GM12878 (cell line): ENCODE data around the gene HLX.

Source experiments
- EP300 ChIP-seq, 2 experiments: fragments of 150-350 bp in 1 of 2; IDR thresholded peaks; 2 replicates each; pipeline ENCODE4 v1.6.1; 2011 to 2012; ENCODE audit warnings: low read depth in 2 of 2, low read length in 2 of 2, borderline replicate concordance in 1 of 2, improper control_type of control experiment in 1 of 2, inconsistent platforms in 1 of 2; ENCODE audit not compliant: control insufficient read depth in 1 of 2
- ESRRA ChIP-seq: IDR thresholded peaks from 2 replicates; pipeline ENCODE4 v1.6.1; 2012; ENCODE audit warnings: mild to moderate bottlenecking, low read length, improper control_type of control experiment
- GABPA ChIP-seq: IDR thresholded peaks from 2 replicates; pipeline ENCODE4 v1.6.1; 2014; ENCODE audit warnings: antibody characterized with exemption, low read depth, mild to moderate bottlenecking, inconsistent platforms
- HCFC1 ChIP-seq: fragments of 150-350 bp; IDR thresholded peaks from 2 replicates; pipeline ENCODE4 v1.6.1; 2014; ENCODE audit warnings: low read length
- JUND ChIP-seq: IDR thresholded peaks from 2 replicates; pipeline ENCODE4 v1.6.1; 2012; ENCODE audit warnings: low read depth, mild to moderate bottlenecking, low read length, improper control_type of control experiment, moderate library complexity
- MXI1 ChIP-seq: fragments of 150-350 bp; IDR thresholded peaks from 2 replicates; pipeline ENCODE4 v1.6.1; 2011; ENCODE audit warnings: low read depth, mild to moderate bottlenecking, inconsistent platforms, low read length, improper control_type of control experiment
- SMARCA5 ChIP-seq: fragments of 450-650 bp; IDR thresholded peaks from 2 replicates; pipeline ENCODE4 v1.6.1; 2017; ENCODE audit warnings: mild to moderate bottlenecking
- STAT3 ChIP-seq: IDR thresholded peaks from 2 replicates; pipeline ENCODE4 v1.6.1; 2011; ENCODE audit warnings: low read depth, low read length, improper control_type of control experiment
- ZNF274 ChIP-seq: IDR thresholded peaks from one replicate; pipeline ENCODE4 v1.8.0; 2011; ENCODE audit not compliant: insufficient read length, insufficient read depth
- TF ChIP-seq, protein P1 (sequence below), 3 experiments: IDR thresholded peaks in 2 of 3; conservative IDR thresholded peaks in 1 of 3; 2 replicates each; pipeline ENCODE4 v1.5.1; 2011; ENCODE audit warnings: low read depth in 3 of 3, low read length in 3 of 3, mild to moderate bottlenecking in 3 of 3, control low read depth in 2 of 3, moderate library complexity in 2 of 3, inconsistent platforms in 1 of 3, mixed read lengths in 1 of 3; ENCODE audit not compliant: control insufficient read depth in 2 of 3, insufficient read depth in 1 of 3; ENCODE audit errors: extremely low read depth in 1 of 3
- TF ChIP-seq, protein P2 (sequence below): IDR thresholded peaks from 2 replicates; pipeline ENCODE4 v1.6.1; 2011; ENCODE audit warnings: low read depth, mild to moderate bottlenecking, low read length, moderate library complexity, borderline replicate concordance; ENCODE audit errors: extremely low read depth
- TF ChIP-seq, protein P3 (sequence below): fragments of 450-650 bp; formaldehyde crosslinking; IDR thresholded peaks from 2 replicates; pipeline ENCODE4 v1.4.0; 2022; ENCODE audit warnings: mild to moderate bottlenecking, moderate library complexity

DNA sequence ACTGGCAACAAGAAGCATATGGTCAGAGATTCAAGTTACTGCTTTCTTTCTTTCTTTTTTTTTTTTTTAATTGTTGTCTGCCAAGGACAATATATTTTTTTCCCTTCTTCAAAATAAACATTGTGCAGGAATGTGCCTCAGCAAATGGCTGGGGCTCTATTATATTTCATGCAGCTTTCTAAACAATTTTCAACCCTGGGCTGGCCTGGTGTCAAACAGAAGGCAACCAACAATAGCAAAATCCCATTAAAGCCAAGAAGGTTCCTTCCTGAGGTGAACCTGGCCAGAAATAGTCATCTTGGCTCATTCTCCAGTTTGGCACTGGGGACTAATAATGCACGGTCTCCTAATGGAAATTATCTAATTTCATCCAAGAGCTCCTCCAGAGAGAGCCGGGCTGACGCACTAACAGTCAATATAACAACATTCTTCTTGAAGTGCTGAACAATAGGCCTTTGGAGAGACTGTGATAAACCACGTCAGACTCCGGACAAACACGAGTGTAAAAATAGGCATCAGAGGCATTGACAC, 35.7 kb upstream of the HLX start:
- TF ChIP-seq, protein P1, sequence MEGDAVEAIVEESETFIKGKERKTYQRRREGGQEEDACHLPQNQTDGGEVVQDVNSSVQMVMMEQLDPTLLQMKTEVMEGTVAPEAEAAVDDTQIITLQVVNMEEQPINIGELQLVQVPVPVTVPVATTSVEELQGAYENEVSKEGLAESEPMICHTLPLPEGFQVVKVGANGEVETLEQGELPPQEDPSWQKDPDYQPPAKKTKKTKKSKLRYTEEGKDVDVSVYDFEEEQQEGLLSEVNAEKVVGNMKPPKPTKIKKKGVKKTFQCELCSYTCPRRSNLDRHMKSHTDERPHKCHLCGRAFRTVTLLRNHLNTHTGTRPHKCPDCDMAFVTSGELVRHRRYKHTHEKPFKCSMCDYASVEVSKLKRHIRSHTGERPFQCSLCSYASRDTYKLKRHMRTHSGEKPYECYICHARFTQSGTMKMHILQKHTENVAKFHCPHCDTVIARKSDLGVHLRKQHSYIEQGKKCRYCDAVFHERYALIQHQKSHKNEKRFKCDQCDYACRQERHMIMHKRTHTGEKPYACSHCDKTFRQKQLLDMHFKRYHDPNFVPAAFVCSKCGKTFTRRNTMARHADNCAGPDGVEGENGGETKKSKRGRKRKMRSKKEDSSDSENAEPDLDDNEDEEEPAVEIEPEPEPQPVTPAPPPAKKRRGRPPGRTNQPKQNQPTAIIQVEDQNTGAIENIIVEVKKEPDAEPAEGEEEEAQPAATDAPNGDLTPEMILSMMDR (IDR thresholded peaks at IDR 0.05 in 2 of 3, conservative IDR thresholded peaks at IDR 0.05 in 1 of 3; ENCODE audit: control insufficient read depth in 2 of 3, extremely low read depth in 1 of 3, insufficient read depth in 1 of 3, low read depth in 3 of 3, low read length in 3 of 3), result no peak
- TF ChIP-seq ZNF274, result no peak
- no peak for TF ChIP-seq JUND
- TF ChIP-seq HCFC1, result no peak
- no peak for TF ChIP-seq GABPA
- no peak for TF ChIP-seq MXI1
- no peak for TF ChIP-seq STAT3
- TF ChIP-seq, protein P2, sequence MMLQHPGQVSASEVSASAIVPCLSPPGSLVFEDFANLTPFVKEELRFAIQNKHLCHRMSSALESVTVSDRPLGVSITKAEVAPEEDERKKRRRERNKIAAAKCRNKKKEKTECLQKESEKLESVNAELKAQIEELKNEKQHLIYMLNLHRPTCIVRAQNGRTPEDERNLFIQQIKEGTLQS, result no peak
- no peak for TF ChIP-seq ESRRA
- no peak for TF ChIP-seq EP300 (IDR thresholded peaks at IDR 0.05; ENCODE audit: borderline replicate concordance in 1 of 2, control insufficient read depth in 1 of 2, low read depth in 2 of 2, low read length in 2 of 2)
- TF ChIP-seq, protein P3, sequence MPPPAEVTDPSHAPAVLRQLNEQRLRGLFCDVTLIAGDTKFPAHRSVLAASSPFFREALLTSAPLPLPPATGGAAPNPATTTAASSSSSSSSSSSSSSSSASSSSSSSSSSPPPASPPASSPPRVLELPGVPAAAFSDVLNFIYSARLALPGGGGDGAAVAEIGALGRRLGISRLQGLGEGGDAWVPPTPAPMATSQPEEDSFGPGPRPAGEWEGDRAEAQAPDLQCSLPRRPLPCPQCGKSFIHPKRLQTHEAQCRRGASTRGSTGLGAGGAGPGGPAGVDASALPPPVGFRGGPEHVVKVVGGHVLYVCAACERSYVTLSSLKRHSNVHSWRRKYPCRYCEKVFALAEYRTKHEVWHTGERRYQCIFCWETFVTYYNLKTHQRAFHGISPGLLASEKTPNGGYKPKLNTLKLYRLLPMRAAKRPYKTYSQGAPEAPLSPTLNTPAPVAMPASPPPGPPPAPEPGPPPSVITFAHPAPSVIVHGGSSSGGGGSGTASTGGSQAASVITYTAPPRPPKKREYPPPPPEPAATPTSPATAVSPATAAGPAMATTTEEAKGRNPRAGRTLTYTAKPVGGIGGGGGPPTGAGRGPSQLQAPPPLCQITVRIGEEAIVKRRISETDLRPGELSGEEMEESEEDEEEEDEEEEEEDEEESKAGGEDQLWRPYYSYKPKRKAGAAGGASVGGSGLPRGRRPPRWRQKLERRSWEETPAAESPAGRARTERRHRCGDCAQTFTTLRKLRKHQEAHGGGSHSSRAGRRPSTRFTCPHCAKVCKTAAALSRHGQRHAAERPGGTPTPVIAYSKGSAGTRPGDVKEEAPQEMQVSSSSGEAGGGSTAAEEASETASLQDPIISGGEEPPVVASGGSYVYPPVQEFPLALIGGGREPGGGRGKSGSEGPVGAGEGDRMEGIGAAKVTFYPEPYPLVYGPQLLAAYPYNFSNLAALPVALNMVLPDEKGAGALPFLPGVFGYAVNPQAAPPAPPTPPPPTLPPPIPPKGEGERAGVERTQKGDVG (CRISPR knock-in tag), result no peak
- no peak for TF ChIP-seq SMARCA5
